ENCODE measurements around the gene KMT2D. TPM values are rescaled to one million over a fixed set of nuclear protein-coding genes. Genes with fewer than 3 reads are reported as not detected.

The KMT2D gene
- total RNA-seq, 6 experiments from 2014 or later: 28.6 to 35.4 (median 33.3) TPM

DNA sequence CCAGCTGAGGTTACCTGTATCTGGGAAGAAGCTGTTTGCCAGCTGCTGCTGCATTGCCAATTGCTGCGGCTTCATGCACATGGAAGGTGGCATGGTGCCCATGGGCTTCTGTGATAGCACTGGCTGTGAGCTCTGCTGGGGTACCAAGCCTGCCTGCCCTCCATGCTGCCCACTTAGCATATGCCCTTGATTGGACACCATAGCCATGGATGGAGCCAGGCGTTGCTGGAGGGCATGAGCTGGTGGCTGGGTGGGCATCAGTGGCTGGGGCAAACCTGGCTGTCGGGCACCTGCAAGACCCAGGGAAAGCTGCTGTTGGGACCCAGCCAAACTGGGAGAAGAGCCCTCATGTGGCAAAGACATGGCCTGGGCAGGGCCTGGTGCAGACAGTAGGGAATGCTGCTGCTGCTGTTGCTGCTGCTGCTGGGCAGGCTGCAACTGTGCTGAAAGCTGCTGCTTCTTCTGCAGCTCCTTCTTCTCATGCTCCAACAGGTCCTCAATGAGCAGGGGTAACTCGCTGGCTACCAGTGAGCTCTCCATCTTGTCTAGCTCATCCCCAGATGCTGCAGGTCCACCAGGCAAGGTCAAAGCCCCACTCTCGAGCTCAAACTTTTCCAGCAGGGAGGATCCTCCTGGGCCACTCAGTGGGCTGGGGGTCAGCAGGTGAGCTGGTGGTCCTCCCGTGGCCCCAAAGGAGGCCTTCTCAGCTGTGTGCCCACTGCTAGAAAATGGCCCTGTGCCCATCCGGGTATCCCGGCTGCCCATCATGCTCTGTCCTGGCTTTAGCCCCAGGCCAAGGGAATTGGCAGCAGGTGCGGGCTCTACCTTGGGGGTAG lies 23.3 kb downstream of the KMT2D start:
- Histone ChIP-seq H3K27ac (no peak overlapping the region), H3K4me1 (no peaks in the 10 kb centered on the region), H3K4me3 (no peak overlapping the region), H3K36me3 (peaks cover 8 to 86% (median 48%) of the 10 kb centered on the region in 4 donors), H3K27me3 (no peaks in the 10 kb centered on the region), H3K9me3 (no peaks in the 10 kb centered on the region)
- TF ChIP-seq POLR2A (IDR thresholded peaks at IDR 0.05): no peak
- TF ChIP-seq, protein P1, sequence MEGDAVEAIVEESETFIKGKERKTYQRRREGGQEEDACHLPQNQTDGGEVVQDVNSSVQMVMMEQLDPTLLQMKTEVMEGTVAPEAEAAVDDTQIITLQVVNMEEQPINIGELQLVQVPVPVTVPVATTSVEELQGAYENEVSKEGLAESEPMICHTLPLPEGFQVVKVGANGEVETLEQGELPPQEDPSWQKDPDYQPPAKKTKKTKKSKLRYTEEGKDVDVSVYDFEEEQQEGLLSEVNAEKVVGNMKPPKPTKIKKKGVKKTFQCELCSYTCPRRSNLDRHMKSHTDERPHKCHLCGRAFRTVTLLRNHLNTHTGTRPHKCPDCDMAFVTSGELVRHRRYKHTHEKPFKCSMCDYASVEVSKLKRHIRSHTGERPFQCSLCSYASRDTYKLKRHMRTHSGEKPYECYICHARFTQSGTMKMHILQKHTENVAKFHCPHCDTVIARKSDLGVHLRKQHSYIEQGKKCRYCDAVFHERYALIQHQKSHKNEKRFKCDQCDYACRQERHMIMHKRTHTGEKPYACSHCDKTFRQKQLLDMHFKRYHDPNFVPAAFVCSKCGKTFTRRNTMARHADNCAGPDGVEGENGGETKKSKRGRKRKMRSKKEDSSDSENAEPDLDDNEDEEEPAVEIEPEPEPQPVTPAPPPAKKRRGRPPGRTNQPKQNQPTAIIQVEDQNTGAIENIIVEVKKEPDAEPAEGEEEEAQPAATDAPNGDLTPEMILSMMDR (IDR thresholded peaks at IDR 0.05): no peak
- WGBS (ENCODE audit: insufficient coverage, low coverage, low lambda C conversion rate, missing lambda C conversion rate): 63% methylated on average over 3 of the region's 9 CpGs
- intact Hi-C loops (cut with DNase I): no loop called here
- DNase-seq: peak in 1 of 3 donors; percentile 21
- ATAC-seq: no peak

DNA sequence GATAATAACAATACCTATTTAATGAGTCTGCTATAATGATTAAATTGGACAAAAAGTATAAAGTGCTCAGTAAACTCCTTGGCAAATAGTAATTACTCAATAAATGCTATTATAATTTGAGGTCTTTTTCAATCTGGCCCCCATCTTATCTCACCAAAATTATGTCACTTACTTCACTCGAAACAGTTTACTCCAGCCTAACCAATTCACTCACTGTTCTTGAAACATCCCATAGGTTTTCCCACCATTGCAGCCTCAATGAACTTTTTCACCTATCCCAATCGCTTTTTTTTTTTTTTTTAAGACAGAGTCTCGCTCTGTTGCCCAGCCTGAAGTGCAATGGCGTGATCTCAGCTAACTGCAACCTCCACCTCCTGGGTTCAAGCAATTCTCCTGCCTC lies 24.6 kb downstream of the KMT2D start:
- TF ChIP-seq, protein P1 (IDR thresholded peaks at IDR 0.05): no peak
- TF ChIP-seq POLR2A (IDR thresholded peaks at IDR 0.05): no peak
- intact Hi-C loops (cut with DNase I): no loop called here
- 64% methylated on average over 4 of the region's 4 CpGs for WGBS (ENCODE audit: insufficient coverage, low coverage, low lambda C conversion rate, missing lambda C conversion rate)

DNA sequence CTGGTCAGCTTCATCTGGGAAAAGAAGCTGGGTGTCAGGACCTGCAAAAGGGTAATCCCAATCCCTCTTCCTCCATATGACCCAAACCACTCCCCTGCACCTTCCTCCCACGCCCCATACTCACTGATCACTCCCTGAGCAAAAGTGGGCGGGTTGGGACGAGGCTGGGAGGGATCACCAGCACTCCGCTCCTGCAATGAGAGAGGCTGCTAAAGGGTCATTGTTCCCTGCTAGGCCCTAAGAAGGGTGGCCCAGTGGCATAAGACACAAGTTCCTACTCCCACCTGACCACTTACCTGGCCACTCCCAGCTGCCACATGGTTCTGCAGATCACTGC lies 26.3 kb downstream of the KMT2D start:
- H3K36me3 ChIP-seq: peaks cover 3 to 68% (median 34%) of the 10 kb centered on the region in 4 donors
- TF ChIP-seq, protein P1 (IDR thresholded peaks at IDR 0.05): no peak
- no peak for TF ChIP-seq POLR2A (IDR thresholded peaks at IDR 0.05)
- intact Hi-C loops (cut with DNase I): no loop called here
- H3K27me3 ChIP-seq: no peaks in the 10 kb centered on the region
- no peak overlapping the region for H3K4me3 ChIP-seq
- ATAC-seq (no peak), DNase-seq (no peak)
- no peaks in the 10 kb centered on the region for H3K4me1 ChIP-seq
- H3K27ac ChIP-seq: no peak overlapping the region
- H3K9me3 ChIP-seq: no peaks in the 10 kb centered on the region
- 83% methylated on average over 1 of the region's 4 CpGs for WGBS (ENCODE audit: insufficient coverage, low coverage, low lambda C conversion rate, missing lambda C conversion rate)

More for the DNA sequence above, 24.6 kb downstream of the KMT2D start:
- DNase-seq: no peak
- Histone ChIP-seq H3K27ac (no peak overlapping the region), H3K36me3 (peaks cover 3 to 80% (median 41%) of the 10 kb centered on the region in 4 donors), H3K27me3 (no peaks in the 10 kb centered on the region), H3K9me3 (no peaks in the 10 kb centered on the region), H3K4me1 (no peaks in the 10 kb centered on the region), H3K4me3 (no peak overlapping the region)
- ATAC-seq: no peak

DNA sequence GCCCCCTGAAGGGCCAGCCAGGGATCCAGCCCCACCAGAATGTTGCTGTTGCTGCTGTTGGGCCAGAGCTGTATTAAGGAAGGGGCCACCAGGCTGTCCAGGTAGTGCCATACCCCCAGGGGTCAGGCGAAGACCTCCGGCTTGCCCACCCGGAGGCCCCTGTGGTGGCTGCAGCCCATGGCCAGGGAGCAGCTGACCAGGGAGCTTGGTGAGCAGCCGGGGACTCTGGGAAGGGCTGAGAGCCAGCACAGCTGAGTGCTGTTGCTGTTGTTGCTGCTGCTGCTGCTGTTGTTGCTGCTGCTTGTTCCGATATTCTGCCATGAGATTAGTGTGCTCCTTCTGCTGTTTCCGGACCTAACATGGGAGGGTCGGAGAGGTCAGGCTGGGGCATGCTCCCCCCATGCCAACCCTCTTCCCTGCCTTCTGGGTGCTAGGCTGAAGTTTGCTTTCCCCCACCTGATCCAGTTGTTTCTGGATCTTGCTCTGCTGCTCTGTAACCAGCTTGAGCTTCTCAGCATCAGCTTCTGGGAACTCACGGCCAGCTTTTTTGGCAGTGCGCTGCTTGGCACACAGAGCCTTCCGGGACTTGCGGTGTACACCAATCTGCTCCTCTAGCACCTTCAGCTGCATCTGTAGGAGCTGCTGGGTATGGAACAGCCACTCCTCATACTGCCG lies 26.8 kb downstream of the KMT2D start:
- H3K9me3 ChIP-seq: no peaks in the 10 kb centered on the region

More for the DNA sequence above, 26.8 kb downstream of the KMT2D start:
- 79% methylated on average over 3 of the region's 12 CpGs for WGBS (ENCODE audit: insufficient coverage, low coverage, low lambda C conversion rate, missing lambda C conversion rate)
- H3K4me1 ChIP-seq: no peaks in the 10 kb centered on the region
- ATAC-seq: no peak
- no peaks in the 10 kb centered on the region for H3K27me3 ChIP-seq
- TF ChIP-seq POLR2A (IDR thresholded peaks at IDR 0.05): no peak
- TF ChIP-seq, protein P1 (IDR thresholded peaks at IDR 0.05): no peak
- H3K27ac ChIP-seq: no peak overlapping the region
- intact Hi-C loops (cut with DNase I): no loop called here
- peaks cover 3 to 67% (median 32%) of the 10 kb centered on the region in 4 donors for H3K36me3 ChIP-seq
- H3K4me3 ChIP-seq: no peak overlapping the region
- peak in 1 of 3 donors; percentile 19 for DNase-seq
